Endothelial cell (in vitro differentiated cells): ENCODE data around the gene DCAF6. TPM values are rescaled to one million over a fixed set of nuclear protein-coding genes. Genes with fewer than 3 reads are reported as not detected.

Source experiments
- DNase-seq: peaks from one replicate; pipeline ENCODE4 v3.0.0; 2021; ENCODE audit warnings: low spot score
- H3K27ac Mint-ChIP-seq: one replicate; pipeline ENCODE4 v1.8.0; 2021; ENCODE audit warnings: mixed read lengths, inconsistent platforms; ENCODE audit not compliant: unreplicated experiment
- H3K27me3 Mint-ChIP-seq: one replicate; pipeline ENCODE4 v1.8.0; 2021; ENCODE audit warnings: mild to moderate bottlenecking, moderate library complexity, mixed read lengths, inconsistent platforms; ENCODE audit not compliant: unreplicated experiment
- H3K36me3 Mint-ChIP-seq: one replicate; pipeline ENCODE4 v1.8.0; 2021; ENCODE audit warnings: mild to moderate bottlenecking, low read depth, mixed read lengths, inconsistent platforms; ENCODE audit not compliant: unreplicated experiment
- H3K4me1 Mint-ChIP-seq: one replicate; pipeline ENCODE4 v1.8.0; 2021; ENCODE audit warnings: mild to moderate bottlenecking, mixed read lengths, inconsistent platforms; ENCODE audit not compliant: unreplicated experiment
- H3K4me3 Mint-ChIP-seq: one replicate; pipeline ENCODE4 v1.8.0; 2021; ENCODE audit warnings: mild to moderate bottlenecking, mixed read lengths, inconsistent platforms; ENCODE audit not compliant: unreplicated experiment
- H3K9me3 Mint-ChIP-seq: one replicate; pipeline ENCODE4 v1.8.0; 2021; ENCODE audit warnings: mixed read lengths, inconsistent platforms; ENCODE audit not compliant: unreplicated experiment
- CTCF ChIP-seq: fragments of 200-600 bp; sonication (generic); IDR thresholded peaks from one replicate; pipeline ENCODE4 v1.5.0; 2021; ENCODE audit warnings: antibody characterized with exemption; ENCODE audit not compliant: unreplicated experiment
- total RNA-seq: library from RNA; stranded (reverse); fragmentation: NEBNext Ultra II Directional; extraction: Animal tissue kit (Norgen Biotek cat#: 25700); gene quantifications from one replicate; pipeline ENCODE4 v1.2.1, GENCODE V29; 2021; ENCODE audit not compliant: unreplicated experiment

The DCAF6 gene
- total RNA-seq, 1 donor from 2014 or later, result 21.0 TPM

GRCh38 chr1:167936930-167937708, 636 bp downstream of the DCAF6 start, which contains the start of gene MPC2:
MPC2 (minus strand) TSS chr1:167937072; CDS start chr1:167935841, 1,231 bp downstream.
- peak; percentile 38 for DNase-seq
- H3K27ac Mint-ChIP-seq, result peak within 1 kb of the TSS; percentile 100
- peak within 1 kb of the TSS; percentile 98 for H3K4me3 Mint-ChIP-seq
- peaks cover 16% of the 10 kb centered on the region for H3K27me3 Mint-ChIP-seq
- no peak for TF ChIP-seq CTCF
- H3K36me3 Mint-ChIP-seq, result peaks cover 14% of the 10 kb centered on the region
- no peaks in the 10 kb centered on the region for H3K9me3 Mint-ChIP-seq
- peaks cover 31% of the 10 kb centered on the region for H3K4me1 Mint-ChIP-seq

GRCh38 chr1:167937709-167938010, 1.2 kb downstream of the DCAF6 start:
- no peak for TF ChIP-seq CTCF
- Mint-ChIP-seq H3K9me3 (no peaks in the 10 kb centered on the region), H3K4me3 (peak overlapping the region; percentile 98), H3K27me3 (peaks cover 16% of the 10 kb centered on the region), H3K4me1 (peaks cover 31% of the 10 kb centered on the region), H3K27ac (peak overlapping the region; percentile 99), H3K36me3 (peaks cover 14% of the 10 kb centered on the region)
- DNase-seq, result no peak

GRCh38 chr1:167938080-167938636, 1.7 kb downstream of the DCAF6 start:
- H3K4me3 Mint-ChIP-seq, result peak overlapping the region; percentile 98
- peaks cover 14% of the 10 kb centered on the region for H3K36me3 Mint-ChIP-seq
- H3K9me3 Mint-ChIP-seq, result no peaks in the 10 kb centered on the region
- H3K27ac Mint-ChIP-seq, result peak overlapping the region; percentile 99
- no peak for DNase-seq
- peaks cover 31% of the 10 kb centered on the region for H3K4me1 Mint-ChIP-seq
- no peak for TF ChIP-seq CTCF
- H3K27me3 Mint-ChIP-seq, result peaks cover 16% of the 10 kb centered on the region

GRCh38 chr1:167940264-167940663, 3.8 kb downstream of the DCAF6 start:
- no peak overlapping the region for H3K27ac Mint-ChIP-seq
- peaks cover 13% of the 10 kb centered on the region for H3K36me3 Mint-ChIP-seq
- no peak for TF ChIP-seq CTCF

GRCh38 chr1:167943541-167943940, 7.1 kb downstream of the DCAF6 start:
- no peak overlapping the region for H3K27ac Mint-ChIP-seq
- H3K4me3 Mint-ChIP-seq, result no peak overlapping the region

More at GRCh38 chr1:167940264-167940663, 3.8 kb downstream of the DCAF6 start:
- peaks cover 12% of the 10 kb centered on the region for H3K27me3 Mint-ChIP-seq
- no peak for DNase-seq
- H3K4me3 Mint-ChIP-seq, result no peak overlapping the region
- H3K4me1 Mint-ChIP-seq, result peaks cover 19% of the 10 kb centered on the region
- H3K9me3 Mint-ChIP-seq, result no peaks in the 10 kb centered on the region

More at GRCh38 chr1:167943541-167943940, 7.1 kb downstream of the DCAF6 start:
- Mint-ChIP-seq H3K9me3 (no peaks in the 10 kb centered on the region), H3K36me3 (peaks cover 4% of the 10 kb centered on the region), H3K27me3 (no peaks in the 10 kb centered on the region), H3K4me1 (no peaks in the 10 kb centered on the region)
- DNase-seq, result no peak
- no peak for TF ChIP-seq CTCF
